ENCODE results near the gene RND2. TPM values are rescaled to one million over a fixed set of nuclear protein-coding genes. Genes with fewer than 3 reads are reported as not detected.

Gene RND2
- total RNA-seq, 2 experiments from 2014 or later, result not detected

DNA sequence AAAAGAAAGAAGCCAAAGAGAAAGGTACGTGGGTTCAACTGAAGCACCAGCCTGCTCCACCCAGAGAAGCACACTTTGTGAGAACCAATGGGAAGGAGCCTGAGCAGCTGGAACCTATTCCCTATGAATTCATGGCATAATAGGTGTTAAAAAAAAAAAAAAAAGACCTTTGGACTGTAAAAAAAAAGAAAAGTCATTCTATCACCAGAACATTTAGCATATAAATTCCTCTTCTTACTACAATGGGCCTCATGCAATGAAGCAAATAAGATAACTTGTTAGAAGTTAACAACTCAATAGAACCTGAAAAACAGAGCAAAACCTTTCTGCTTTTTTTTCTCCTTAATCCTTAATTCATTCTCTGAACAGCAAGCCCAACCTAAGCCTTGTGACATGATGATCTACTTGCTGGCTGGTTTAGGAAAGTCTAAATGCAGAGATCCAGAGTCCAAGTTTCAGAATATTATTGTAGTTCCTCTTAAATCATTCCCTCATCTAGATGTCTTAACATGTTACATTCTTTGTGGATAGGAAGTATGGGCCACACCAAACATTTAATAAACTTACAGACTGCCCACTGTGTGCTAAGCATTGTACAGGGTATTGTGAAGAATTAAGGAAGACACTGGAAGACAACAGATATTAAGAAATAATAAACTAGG lies 54.7 kb downstream of the RND2 start:
- Mint-ChIP-seq H3K9me3 (no peaks in the 10 kb centered on the region), H3K4me3 (no peak overlapping the region), H3K27ac (no peak overlapping the region), H3K4me1 (no peaks in the 10 kb centered on the region), H3K36me3 (ENCODE audit: low read depth) (peaks cover 42% of the 10 kb centered on the region), H3K27me3 (no peaks in the 10 kb centered on the region)
- POLR2A ChIA-PET, result interaction anchor here (0.6 kb wide), 1 partner anchor 967 kb away, joined by 3 read pairs; the partner anchor contains the start of gene DHX58
- no peak for DNase-seq
- CTCF ChIA-PET, result no interaction called here

Other genes with a start within 250 kb of the RND2 start
- gene WNK4, start 244.6 kb upstream of the RND2 start, total RNA-seq, result under 1 TPM; 0.18 to 0.20 TPM
- 10 to 100 TPM; 35.1 to 37.0 TPM for gene COA3, start 226.5 kb upstream of the RND2 start, total RNA-seq
- not detected for gene CNTD1, start 226.4 kb upstream of the RND2 start, total RNA-seq
- 10 to 100 TPM; 95.6 to 96.8 TPM for gene BECN1, start 200.9 kb upstream of the RND2 start, total RNA-seq
- 100 to 1,000 TPM; 101 to 104 TPM for gene PSME3, start 191.8 kb upstream of the RND2 start, total RNA-seq
- 1 to 10 TPM; 1.0 to 1.1 TPM for gene AOC2, start 180.7 kb upstream of the RND2 start, total RNA-seq
- under 1 TPM; 0.50 to 0.53 TPM for gene AOC3, start 174.0 kb upstream of the RND2 start, total RNA-seq
- not detected for gene G6PC1, start 124.4 kb upstream of the RND2 start, total RNA-seq
- gene AARSD1, start 60.8 kb upstream of the RND2 start, total RNA-seq, result 10 to 100 TPM; 27.9 to 28.5 TPM
- under 1 TPM; 0.40 to 0.65 TPM for gene PTGES3L, start 45.2 kb upstream of the RND2 start, total RNA-seq
- 10 to 100 TPM; 17.1 to 17.3 TPM for gene RUNDC1, start 44.7 kb upstream of the RND2 start, total RNA-seq
- gene RPL27, start 26.8 kb upstream of the RND2 start, total RNA-seq, result 100 to 1,000 TPM; 880 to 892 TPM
- gene IFI35, start 18.4 kb upstream of the RND2 start, total RNA-seq, result 100 to 1,000 TPM; 149 to 154 TPM
- 10 to 100 TPM; 15.0 to 16.6 TPM for gene VAT1, start 2.8 kb upstream of the RND2 start, total RNA-seq
- 10 to 100 TPM; 62.5 to 66.5 TPM for gene BRCA1, start 100.1 kb downstream of the RND2 start, total RNA-seq
- 10 to 100 TPM; 68.1 to 69.8 TPM for gene NBR1, start 146.0 kb downstream of the RND2 start, total RNA-seq
- 10 to 100 TPM; 12.9 to 13.8 TPM for gene TMEM106A, start 186.6 kb downstream of the RND2 start, total RNA-seq
- under 1 TPM in 1 of 2 experiments, not detected in 1; 0.53 TPM for gene CCDC200, start 203.4 kb downstream of the RND2 start, total RNA-seq
- gene RNU2-1, start 208.7 kb downstream of the RND2 start, total RNA-seq, result 1,000 to 10,000 TPM; 6,842 to 7,042 TPM

Measured in activated CD4-positive, alpha-beta memory T cell treated with anti-CD3 and anti-CD28 coated beads, Interleukin-2, amount 10 ng/mL, durations not matched to agents 7 days and 5 days (primary cell).